AG08396 (cell line): ENCODE data around the gene USP30.
"Not testable (repeated sequence)": the region's sequence is repeated elsewhere in the genome, so short reads cannot be mapped to it uniquely, and the experiment has no call there.

Source experiments
- DNase-seq: peaks from one replicate; pipeline ENCODE4 v3.0.0; 2012; ENCODE audit warnings: low spot score, mixed read lengths

Gene USP30

GRCh38 chr12:109053382-109054123, 1.2 kb downstream of the USP30 start:
- DNase-seq, result peak; percentile 12

GRCh38 chr12:109054124-109054513, 1.7 kb downstream of the USP30 start:
- DNase-seq, result not testable (repeated sequence)

- DNase-seq, result no peak
Observed at GRCh38 chr12:109054520-109054919, 2.1 kb downstream of the USP30 start.

- no peak for DNase-seq
Observed at GRCh38 chr12:109056891-109057290, 4.5 kb downstream of the USP30 start.

- no peak for DNase-seq
Observed at GRCh38 chr12:109057376-109057775, 5.0 kb downstream of the USP30 start.

- no peak for DNase-seq
Observed at GRCh38 chr12:109058773-109059172, 6.4 kb downstream of the USP30 start.

GRCh38 chr12:109064143-109064542, 11.8 kb downstream of the USP30 start:
- no peak for DNase-seq

- DNase-seq, result no peak
Observed at GRCh38 chr12:109065154-109065852, 12.9 kb downstream of the USP30 start.

- no peak for DNase-seq
Observed at GRCh38 chr12:109065853-109066193, 13.4 kb downstream of the USP30 start.

GRCh38 chr12:109069307-109070271, 17.2 kb downstream of the USP30 start:
- DNase-seq, result no peak

- no peak for DNase-seq
Observed at GRCh38 chr12:109074866-109075265, 22.5 kb downstream of the USP30 start.

- no peak for DNase-seq
Observed at GRCh38 chr12:109082751-109083150, 30.4 kb downstream of the USP30 start.

GRCh38 chr12:109084425-109084824, 32.0 kb downstream of the USP30 start:
- no peak for DNase-seq

- no peak for DNase-seq
Observed at GRCh38 chr12:109085590-109085989, 33.2 kb downstream of the USP30 start.

GRCh38 chr12:109087250-109087649, 34.9 kb downstream of the USP30 start:
- DNase-seq, result no peak

- DNase-seq, result no peak
Observed at GRCh38 chr12:109088818-109089217, 36.4 kb downstream of the USP30 start.

GRCh38 chr12:109089683-109090082, 37.3 kb downstream of the USP30 start:
- no peak for DNase-seq

GRCh38 chr12:109092497-109093021, 40.2 kb downstream of the USP30 start:
- no peak for DNase-seq

GRCh38 chr12:109093022-109093918, 40.9 kb downstream of the USP30 start, which contains the start of gene ALKBH2:
Gene ALKBH2, minus strand, starts transcription at chr12:109093472. Its CDS starts 686 bp downstream, at chr12:109092786.
- peak; percentile 93 for DNase-seq

GRCh38 chr12:109097140-109097434, 44.7 kb downstream of the USP30 start:
- no peak for DNase-seq

- DNase-seq, result peak; percentile 100
Observed at GRCh38 chr12:109097435-109098182, 45.2 kb downstream of the USP30 start, which contains the start of gene UNG. Gene UNG, plus strand, starts transcription at chr12:109097597. Its CDS starts 83 bp downstream, at chr12:109097680.
